ENCODE measurements around the gene TBC1D2.

DNA sequence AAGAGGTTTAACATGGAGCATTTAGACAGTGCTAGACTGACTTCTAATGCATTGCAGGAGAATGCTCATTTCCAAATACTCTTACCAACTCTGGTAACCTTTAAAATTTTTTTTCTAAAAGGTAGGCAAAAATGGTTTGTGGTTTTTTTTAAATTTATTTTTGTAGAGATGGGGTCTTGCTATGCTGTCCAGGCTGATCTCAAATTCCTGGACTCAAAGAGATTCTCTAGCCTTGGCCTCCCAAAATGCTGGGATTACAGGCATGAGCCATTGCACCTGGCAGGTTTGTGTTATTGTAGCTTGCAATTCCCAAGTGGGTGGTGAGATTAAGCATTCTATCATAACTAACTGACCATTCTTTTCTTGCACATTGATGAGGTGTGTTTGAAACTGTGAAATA, 43.0 kb upstream of the TBC1D2 start:
- TF ChIP-seq, protein P1, sequence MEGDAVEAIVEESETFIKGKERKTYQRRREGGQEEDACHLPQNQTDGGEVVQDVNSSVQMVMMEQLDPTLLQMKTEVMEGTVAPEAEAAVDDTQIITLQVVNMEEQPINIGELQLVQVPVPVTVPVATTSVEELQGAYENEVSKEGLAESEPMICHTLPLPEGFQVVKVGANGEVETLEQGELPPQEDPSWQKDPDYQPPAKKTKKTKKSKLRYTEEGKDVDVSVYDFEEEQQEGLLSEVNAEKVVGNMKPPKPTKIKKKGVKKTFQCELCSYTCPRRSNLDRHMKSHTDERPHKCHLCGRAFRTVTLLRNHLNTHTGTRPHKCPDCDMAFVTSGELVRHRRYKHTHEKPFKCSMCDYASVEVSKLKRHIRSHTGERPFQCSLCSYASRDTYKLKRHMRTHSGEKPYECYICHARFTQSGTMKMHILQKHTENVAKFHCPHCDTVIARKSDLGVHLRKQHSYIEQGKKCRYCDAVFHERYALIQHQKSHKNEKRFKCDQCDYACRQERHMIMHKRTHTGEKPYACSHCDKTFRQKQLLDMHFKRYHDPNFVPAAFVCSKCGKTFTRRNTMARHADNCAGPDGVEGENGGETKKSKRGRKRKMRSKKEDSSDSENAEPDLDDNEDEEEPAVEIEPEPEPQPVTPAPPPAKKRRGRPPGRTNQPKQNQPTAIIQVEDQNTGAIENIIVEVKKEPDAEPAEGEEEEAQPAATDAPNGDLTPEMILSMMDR (IDR thresholded peaks at IDR 0.05), result no peak
- TF ChIP-seq JUN (CRISPR knock-in tag; IDR thresholded peaks at IDR 0.05) (no peak), FOXJ3 (CRISPR knock-in tag; IDR thresholded peaks at IDR 0.05; ENCODE audit: borderline replicate concordance) (no peak), KAT7 (CRISPR knock-in tag; IDR thresholded peaks at IDR 0.05; ENCODE audit: borderline replicate concordance) (no peak), ESRRA (CRISPR knock-in tag; IDR thresholded peaks at IDR 0.05; ENCODE audit: borderline replicate concordance) (no peak), ATF1 (CRISPR knock-in tag; IDR thresholded peaks at IDR 0.05) (no peak), IRF2 (CRISPR knock-in tag; IDR thresholded peaks at IDR 0.05; ENCODE audit: borderline replicate concordance, low read depth) (no peak)
- TF ChIP-seq, protein P2, sequence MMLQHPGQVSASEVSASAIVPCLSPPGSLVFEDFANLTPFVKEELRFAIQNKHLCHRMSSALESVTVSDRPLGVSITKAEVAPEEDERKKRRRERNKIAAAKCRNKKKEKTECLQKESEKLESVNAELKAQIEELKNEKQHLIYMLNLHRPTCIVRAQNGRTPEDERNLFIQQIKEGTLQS (CRISPR knock-in tag; conservative IDR thresholded peaks at IDR 0.05), result no peak

Data from WTC11 (cell line).